Posterior cingulate gyrus (tissue), 11 donors: Measurements from ENCODE around the gene CCDC88C.

Source experiments
- DNase-seq, 10 donors: peaks; one replicate each; pipeline versions ENCODE4 v3.0.0 to v3.0.0-alpha.2; 2020 to 2021; ENCODE audit warnings: mixed read lengths in 3 of 10
- intact Hi-C: fragments of 100-400 bp; cut with DNase I; formaldehyde crosslinking; loops from one replicate; pipeline ENCODE4 v1.15.1; 2023

CCDC88C gene

DNA sequence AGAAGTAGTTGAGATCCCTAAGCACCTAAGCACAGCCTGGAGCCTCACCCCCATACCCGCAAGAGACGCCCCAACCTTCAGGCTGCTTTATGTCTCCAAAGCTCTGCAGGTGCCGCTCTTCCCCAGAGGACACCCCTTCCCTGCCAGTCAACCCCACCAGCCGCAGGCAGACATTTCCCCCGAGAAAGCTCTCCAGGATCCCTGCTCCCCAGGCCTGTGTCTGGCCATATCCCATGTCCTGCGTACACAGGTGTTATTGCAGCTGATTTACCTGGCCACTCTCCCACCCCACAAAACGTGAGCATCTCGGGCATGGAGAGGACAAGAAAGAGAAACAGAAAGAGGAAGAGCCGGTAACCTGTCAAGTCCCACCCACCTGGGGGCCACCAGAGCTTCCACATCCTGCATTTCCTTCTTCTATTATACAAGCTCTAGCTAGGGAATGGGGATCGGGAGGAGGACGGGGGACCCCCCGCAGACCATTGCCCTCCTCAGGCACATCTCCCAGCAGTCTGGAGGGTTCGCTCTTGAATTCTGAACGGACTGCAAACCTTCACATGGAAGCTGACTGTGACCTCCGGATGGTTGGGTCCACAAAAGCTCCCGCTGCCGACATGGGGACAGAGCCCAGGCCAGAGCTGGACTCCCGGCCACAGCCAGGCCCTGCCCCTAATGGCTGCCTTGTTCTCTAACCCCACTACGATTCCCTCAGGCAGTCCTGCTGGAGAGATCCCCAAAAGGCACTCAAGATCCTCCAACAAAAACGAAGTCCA, 17.6 kb downstream of the CCDC88C start:
- intact Hi-C loops = no loop called here
- peak in 2 of 10 donors; percentile 42 to 59 for DNase-seq

DNA sequence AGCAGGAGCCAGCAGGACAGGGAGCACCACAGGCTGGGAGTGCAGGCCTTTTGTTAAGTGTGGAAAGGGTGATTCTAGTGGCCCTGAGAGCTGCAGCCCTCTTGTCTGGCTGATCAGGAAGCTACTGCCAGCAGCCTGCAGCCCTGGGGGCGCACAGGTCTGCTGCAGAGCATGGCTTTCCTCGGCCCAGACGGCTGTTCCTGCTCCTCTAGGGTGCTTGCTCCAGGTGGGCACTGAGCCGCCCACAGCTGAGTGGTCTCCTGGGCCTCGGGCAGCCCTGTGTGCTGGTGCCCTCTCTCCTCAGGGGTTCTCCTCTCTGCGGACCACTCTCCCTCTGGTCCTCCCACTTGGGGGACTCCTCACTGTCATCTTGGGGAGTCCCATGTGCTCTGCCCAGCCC, 18.9 kb downstream of the CCDC88C start:
- intact Hi-C loops = no loop called here
- DNase-seq = peak in 1 of 10 donors; percentile 69

DNA sequence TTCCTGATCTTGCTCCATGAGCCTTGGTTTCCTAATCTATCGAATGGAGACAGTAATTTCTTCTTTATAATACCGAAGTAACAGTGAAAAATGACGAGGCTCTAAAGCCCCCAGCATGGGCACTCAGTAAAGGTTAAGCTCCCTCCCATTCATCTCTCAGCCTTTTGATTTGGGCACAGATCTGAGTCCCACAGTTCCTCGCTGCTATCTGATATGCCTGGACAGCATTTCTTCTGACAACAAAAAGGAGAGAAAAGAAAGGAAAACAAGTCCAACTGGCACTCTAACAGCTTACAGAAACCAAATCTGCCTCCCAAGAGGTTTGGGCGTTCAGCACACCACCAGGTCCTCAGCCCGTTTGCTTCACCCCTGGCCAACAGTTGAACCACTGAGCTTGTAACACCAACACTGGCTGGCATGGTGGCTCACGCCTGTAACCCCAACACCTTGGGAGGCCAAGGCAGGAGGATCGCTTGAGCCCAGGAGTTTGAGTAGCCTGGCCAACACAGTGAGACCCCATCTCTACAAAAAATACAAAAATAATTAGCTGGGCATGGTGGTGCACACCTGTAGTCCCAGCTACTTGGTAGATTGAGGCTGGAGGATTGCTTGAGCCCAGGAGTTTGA, 19.5 kb downstream of the CCDC88C start:
- intact Hi-C loops = no loop called here
- DNase-seq = no peak

DNA sequence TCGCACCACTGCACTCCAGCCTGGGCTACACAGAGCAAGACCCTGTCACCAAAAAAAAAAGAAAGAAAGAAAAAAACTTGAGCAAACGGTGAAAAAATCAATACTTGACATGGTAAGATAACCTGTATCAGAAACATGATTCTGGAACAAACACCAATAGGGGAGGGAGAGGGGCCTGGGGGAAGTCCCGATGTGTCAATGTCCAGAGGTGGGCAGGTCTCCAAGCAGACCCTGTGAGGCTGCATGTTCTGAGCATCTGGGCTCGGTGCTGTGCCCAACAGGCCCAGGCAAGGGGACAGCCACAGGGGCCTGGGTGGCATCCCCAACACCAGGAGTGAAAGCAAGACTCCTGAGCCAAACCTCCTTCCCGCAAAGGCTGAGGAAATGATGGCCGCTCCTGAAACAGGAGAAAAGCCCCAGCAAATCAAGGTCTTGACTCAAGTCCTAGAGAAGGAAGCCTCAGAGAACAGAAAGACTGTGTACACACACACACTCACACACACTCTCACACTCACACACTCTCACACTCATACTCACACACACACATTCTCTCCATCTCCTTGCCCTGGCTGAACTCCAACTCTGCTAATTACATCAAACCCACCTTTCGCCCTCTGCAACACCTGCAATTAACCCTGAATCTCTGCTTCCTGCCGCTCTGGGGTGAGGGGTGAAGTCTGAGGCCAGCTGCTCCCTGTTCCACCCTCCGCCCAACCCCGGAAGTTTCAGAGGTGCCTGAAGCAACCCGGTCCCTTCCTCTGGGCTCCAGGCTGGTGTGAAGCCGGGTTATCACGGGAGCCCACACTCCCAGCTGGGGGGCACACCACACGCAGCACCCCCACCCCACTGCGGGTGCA, 20.4 kb downstream of the CCDC88C start:
- peak in 1 of 10 donors; percentile 64 for DNase-seq
- intact Hi-C loops = no loop called here

DNA sequence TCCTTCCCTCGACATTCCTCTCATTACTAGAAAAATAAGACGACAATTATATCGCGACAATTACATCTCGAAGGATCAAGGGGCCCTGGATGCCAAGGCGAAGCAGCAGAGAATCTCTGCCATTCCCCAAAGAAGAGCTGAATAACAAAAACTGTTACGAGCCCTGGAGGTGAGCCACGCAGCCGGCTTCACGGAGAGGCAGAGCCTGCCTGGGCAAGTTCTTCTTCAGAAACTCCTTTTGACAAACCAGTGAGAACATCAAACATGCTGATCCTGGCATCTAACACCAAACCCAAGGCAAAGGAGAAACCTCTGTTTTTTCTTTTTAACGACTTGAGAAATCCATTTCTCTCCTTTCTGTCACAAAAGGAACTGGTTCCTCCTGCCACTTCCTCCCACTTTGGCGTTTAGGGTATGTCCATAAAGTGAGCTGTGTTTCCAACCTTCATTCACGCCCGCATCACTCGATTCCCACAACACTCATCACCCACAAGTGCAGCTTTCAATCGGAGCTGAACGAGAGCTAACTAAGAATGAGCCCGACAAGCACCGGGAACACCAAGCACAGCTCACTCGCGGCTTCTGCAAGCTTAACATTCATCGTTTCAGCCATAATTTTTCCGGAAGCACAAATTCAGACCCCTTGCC, 21.5 kb downstream of the CCDC88C start:
- intact Hi-C loops = no loop called here

DNA sequence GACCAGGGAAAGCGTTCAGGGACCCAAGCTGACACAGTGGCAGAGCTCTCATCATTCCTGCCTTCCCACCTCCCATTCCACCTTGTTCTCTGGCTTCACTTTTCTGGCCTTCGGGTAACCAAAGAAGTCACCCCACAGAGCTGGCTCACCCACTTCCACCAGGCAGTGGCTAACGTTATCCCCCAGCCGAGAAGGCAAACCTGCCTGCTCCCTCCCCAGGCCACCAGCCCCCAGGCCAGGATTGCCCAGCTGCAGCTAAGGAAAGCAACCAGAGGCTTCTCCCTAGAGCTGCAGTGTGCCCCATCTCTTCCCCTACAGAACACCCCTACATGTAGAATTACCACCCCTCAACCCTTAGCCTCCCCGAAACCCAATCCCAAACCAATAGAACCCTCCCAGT, 22.2 kb downstream of the CCDC88C start:
- peak in 1 of 10 donors; percentile 62 for DNase-seq
- intact Hi-C loops = no loop called here

More for the DNA sequence above, 21.5 kb downstream of the CCDC88C start:
- DNase-seq = peak in 2 of 10 donors; percentile 27 to 76

DNA sequence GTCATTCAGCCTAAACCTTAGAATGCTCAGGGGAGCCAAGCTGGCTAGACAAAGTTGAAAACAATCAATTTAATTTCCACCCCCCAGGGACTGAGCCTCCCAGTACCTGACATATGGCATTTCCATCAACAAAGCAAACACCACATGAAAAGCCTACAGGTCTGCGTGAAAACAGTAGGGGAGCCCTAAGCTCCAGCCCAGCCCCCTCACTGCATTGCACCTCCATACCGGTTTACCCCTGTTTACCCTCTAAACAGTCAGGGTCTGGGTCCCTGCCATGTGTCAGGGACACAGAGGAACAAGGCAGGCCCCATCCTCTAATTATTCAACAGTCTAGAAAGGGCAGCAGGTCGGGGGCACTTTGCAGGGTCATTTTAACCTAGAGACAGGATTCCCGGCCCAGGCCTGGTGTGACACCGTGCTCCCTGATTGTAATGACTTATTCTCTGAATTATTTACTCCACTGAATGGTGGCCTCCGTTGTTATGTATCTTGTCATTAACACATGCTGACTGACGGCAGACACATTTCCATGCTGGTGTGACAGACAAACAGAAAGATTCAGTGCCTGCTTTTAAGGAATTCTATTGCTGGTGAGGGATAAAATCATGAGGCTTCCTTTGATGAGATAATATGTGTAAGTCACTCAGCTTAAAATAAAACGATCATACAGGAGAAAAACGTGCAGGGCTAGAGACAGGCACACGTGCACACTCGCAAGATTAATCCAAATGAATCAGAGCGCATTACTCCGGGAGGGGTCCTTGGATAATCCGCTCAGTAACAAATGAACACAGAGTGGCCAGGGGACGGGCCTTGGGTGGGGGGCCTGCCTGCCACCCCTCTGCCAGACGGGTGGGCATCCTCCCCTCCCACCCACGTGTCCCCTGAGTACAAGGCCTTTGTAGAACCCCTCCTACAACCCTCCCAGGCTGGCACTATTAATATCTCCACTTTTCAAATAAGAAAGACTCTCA, 23.2 kb downstream of the CCDC88C start:
- intact Hi-C loops = no loop called here
- DNase-seq = peak in 1 of 10 donors; percentile 31

DNA sequence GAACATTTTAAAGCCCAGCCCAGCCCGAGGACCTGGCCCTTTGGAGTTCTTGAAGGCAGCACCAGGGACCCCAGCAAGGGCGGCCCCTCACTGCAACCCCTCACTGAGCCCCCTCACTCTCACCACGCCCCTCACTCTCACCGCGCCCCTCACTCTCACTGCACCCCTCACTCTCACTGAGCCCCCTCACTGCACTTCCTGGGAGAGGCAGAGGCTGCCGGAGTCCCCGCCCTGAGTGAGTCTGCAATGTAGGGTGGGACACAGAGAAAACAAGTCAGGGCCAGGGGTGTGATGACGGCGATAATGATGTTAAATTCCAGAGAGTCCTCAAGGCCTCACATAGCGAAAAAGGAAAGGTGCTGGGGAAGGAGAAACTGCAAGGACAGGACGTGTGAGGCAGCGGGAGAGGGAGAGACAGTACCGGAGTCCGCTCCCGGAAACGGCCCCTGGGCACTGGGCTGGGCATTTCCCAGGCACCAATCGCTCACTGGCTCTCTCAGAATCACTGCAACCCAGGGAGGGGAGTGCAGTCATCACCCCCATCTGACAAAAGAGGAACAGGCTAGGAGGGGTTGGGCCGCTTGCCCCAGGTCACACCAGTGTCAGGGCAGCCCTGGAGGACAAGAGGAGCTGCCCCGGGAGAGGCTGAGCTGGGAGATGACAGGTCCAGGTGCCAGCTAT, 24.9 kb downstream of the CCDC88C start:
- DNase-seq = peak in 1 of 10 donors; percentile 64
- intact Hi-C loops = no loop called here

DNA sequence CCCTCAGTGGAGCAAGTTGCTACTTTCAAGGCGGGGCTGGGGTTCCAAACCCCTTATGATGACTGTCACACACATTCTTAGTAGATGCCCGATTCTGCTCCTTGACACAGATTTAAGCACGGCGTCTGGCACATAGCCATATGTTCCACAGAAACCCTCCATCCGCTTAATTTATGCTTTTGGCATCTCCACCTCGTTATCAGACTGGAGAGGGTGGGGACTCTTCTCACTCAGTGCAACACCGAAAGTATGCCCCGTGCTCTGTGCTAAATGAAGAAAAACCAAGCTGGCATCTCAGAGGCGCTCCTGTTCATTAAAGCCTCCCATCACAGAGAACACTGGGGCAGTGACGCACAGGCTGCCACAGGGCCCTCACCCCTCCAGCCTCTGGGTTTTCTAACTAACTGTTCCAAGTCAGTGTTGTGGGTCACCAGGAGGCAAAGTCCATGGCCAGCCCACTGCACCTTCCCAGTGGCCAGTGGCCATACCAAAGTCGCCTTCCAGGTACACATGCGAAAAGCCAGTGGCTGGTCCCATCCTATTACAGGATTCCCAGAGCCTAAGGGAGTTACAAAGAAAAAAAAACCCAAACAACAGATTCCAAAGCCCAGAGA, 27.3 kb downstream of the CCDC88C start:
- DNase-seq = no peak
- intact Hi-C loops = no loop called here

DNA sequence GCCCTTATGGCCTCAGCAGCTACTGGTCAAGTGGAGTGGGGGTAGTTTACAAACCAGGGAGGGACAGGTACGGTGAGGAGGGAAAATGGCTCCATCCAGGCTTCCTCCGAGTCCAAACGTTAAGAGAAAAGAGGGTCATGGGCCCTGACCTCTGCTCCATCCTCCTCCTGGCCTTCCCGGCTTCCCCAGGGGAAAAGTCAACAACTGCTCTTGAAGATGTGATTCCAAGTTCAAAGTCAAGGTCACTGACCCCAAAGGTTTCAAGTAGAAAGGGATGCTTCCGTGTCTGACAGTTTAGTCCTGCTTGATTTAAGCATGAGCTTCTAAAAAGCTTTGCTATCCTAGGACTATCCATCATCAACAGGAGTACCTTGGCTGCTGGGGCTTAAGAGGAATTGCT, 28.5 kb downstream of the CCDC88C start:
- no peak for DNase-seq

DNA sequence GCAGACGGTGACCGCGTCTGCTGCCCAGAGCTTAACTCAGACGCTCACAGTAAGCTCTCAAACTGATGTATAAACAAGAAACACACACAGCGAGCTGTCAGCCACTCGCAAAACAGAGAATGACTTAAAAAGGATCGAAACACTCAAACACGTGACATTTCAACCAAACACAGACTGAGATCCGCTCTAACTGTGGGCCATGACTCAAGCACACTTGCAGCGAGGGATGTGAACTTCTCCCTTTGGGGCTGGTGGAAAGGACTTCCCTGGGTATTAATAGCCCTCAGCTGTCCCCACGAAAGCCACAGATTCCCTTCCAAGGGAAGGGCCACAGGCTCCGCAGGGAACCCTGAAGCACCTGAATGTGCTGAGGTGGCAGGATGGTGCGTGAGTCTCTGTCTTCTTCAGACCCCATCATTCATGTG, 29.1 kb downstream of the CCDC88C start:
- intact Hi-C loops = no loop called here
- peak in 1 of 10 donors; percentile 35 for DNase-seq

More for the DNA sequence above, 28.5 kb downstream of the CCDC88C start:
- intact Hi-C loops = no loop called here

DNA sequence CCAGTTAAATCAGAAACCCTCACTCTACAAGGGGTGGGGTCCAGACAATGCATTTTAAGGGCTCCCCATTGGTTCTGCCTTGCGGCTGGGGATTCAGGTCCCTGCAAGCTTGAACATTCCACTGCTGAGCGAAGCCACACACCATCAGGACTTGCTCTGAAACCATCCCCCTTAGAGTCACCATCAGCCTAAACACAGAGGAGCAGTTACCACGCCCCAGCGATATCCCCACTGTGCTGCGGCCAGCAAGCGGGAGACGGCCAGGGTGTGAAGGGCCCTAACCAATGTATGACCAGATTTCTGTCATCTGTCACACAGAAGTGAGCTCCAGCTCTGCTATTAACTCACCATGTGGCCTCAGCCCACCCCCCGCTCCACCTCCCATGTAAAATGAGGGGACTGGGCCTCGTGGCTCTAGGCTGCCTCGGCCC, 29.7 kb downstream of the CCDC88C start:
- peak in 1 of 10 donors; percentile 59 for DNase-seq
- intact Hi-C loops = no loop called here

DNA sequence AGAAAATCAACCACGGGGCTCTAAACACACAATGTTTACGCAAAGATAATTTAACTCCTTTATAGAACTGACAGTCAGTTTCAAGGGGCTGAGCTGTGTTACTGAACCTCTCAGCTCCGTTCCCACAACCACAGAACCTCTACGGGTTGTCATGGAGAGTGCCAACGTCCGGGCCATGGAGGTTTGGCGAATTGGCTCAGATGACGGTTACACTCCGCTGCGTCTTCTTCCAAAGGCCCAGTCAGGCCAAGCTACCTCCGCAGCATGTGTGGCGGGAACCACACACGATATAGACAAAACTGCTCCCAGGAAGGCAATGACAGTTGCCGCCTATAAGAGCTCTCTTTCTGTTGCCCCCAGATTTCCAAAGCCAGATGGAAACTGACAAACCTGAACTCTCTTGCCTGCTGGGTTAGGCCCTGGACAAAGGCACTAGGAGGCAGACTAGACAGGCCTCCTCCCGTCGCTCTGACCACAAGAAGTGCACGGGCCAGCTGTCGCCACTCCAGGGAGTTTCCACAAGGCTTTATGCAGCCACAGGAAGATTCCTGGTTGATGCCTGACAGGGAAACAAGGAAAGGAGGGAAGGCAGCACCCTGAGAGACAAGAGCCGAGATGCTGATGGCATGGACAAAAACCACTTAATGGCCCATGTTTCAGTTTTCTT, 30.3 kb downstream of the CCDC88C start:
- DNase-seq = no peak

DNA sequence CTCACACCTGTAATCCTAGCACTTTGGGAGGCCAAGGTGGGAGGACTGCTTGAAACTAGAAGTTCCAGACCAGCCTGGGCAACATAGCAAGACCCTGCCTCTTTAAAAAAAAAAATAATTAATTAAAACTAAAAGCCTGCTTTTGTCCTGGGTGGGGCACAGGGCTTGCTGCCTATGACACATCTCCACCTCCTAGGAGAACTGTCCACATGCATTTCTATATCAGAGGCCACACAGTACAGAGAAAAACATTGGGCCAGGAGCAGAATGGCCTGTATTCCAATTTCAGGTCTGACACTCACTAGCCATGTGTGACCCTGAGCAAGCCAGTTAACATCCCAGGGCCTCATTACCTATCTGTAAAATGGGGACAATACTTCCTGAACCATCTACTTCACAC, 31.9 kb downstream of the CCDC88C start:
- no peak for DNase-seq
- intact Hi-C loops = no loop called here

More for the DNA sequence above, 30.3 kb downstream of the CCDC88C start:
- intact Hi-C loops = no loop called here

DNA sequence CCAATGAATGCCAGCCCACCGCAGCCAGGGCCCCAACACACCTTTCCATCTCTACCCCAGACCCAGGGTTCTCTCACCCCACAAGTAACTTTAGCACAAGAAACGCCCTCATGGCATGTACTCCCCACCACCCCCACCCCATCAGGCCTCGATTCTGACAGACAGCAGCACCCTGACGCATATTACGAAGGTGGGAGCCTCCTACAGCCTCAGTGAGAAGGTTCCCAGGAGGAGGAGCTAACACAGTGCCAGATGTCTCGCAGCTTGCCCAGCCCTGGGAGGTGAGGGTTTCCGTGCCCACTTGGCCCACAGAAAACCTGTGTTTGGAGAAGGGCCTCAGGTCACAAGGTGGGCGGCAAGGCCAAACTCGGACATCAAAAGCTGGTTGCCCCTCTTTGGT, 32.4 kb downstream of the CCDC88C start:
- DNase-seq = peak in 1 of 10 donors; percentile 32
- intact Hi-C loops = no loop called here

DNA sequence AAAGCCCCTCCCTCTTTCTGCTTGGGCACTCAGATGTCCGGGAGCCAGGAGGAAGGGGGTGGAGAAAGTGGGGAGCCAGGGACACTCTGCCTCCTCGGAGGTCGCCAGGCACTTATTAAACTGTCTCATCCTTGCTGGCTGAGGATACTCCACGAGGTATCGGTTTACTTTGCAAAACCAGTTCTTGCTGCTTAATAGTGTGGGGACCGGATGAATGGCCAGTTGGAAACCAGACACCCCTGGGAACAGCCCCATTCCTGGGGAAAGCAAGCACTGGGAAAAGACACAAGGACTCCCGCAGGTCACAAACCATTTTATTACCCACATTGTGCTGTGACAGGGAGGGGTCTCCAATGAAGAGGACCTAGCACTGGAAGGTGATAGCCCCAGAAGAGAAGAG, 34.2 kb downstream of the CCDC88C start:
- DNase-seq = peak in 1 of 10 donors; percentile 22

DNA sequence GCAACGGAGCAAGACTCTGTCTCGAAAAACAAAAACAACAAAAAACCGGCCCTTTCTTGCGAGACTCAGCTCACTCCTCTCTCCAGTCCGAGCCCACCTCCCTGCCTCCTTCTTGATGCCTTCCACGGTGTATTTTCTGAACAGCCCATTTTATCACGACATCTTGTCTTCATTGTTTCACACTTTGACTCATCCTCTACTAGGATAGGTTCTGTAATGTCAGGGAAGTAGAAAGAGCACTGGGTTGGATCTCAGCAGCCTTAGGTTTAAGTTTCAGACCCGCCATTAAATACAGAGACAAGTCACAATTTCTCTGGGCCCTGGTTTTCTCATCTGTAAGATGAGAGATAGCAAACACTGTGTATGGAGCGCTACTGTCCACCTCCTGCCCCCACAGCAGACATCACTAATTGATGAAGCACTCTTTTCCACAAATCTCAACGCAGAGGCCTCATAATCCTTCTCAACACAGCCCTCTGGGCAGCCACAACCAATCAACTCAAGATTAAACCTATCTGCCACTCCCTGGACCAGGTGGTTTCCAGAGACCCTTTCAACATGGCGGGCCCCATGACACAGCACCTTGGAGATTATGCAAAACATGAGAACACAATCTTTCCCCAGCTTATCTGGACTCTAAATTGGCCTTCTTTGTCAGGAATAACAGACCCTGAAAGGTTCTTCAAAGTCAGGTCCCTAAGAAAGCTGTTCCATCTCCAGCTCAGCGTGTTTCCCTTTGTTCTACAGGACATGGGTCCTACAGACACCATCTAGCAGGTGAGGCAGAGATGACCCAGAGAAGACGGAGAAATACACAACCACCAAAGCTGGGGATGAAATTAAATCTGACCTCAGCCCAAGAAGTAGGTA, 35.6 kb downstream of the CCDC88C start:
- intact Hi-C loops = loop anchor here (1.0 kb wide), 1 partner anchor 35 kb away; the partner anchor contains the start of gene CCDC88C
- DNase-seq = peak in 1 of 10 donors; percentile 7

More for the DNA sequence above, 34.2 kb downstream of the CCDC88C start:
- intact Hi-C loops = no loop called here
